IMR-90 (cell line): ENCODE results near the gene ANKMY2. TPM values are rescaled to one million over a fixed set of nuclear protein-coding genes. Genes with fewer than 3 reads are reported as not detected.

Experiments
- ATAC-seq: fragments of 200-7000 bp; cut with Tn5 transposase; 2 replicates; pipeline ENCODE4 v1.9.1; 2020; ENCODE audit warnings: low read depth, mild to moderate bottlenecking, moderate library complexity
- BruUV-seq: library from RNA; stranded (reverse); fragments of 400-500 nt; replicated peaks from 2 replicates; lab custom pipeline; 2021; lab: Mats Ljungman, UMichigan
- CTCF ChIA-PET: fragments of 300-600 bp; formaldehyde crosslinking; extraction: SDS; loops from one replicate; lab custom pipeline; 2021; ENCODE audit warnings: antibody characterized with exemption; lab: Yijun Ruan, JAX
- POLR2A ChIA-PET: fragments of 300-600 bp; sonication (Branson Sonifier 250); formaldehyde crosslinking; loops from one replicate; lab custom pipeline; 2022; ENCODE audit warnings: antibody characterized with exemption; ENCODE audit not compliant: unreplicated experiment; lab: Charles Lee
- DNase-seq: peaks from one replicate; pipeline ENCODE4 v3.0.0; 2013
- H2AFZ ChIP-seq: replicated peaks from 2 replicates; pipeline ENCODE3; 2013; ENCODE audit warnings: low read length, mild to moderate bottlenecking; ENCODE audit not compliant: poor library complexity
- H2AK5ac ChIP-seq: 2 replicates; pipeline ENCODE4 v1.6.1; 2013; ENCODE audit warnings: low read depth, low read length, inconsistent platforms
- H2AK9ac ChIP-seq: replicated peaks from 2 replicates; pipeline ENCODE3; 2013; ENCODE audit warnings: mild to moderate bottlenecking, low read depth, low read length, moderate library complexity; ENCODE audit not compliant: poor library complexity
- H2BK120ac ChIP-seq: 2 replicates; pipeline ENCODE4 v1.6.1; 2013; ENCODE audit warnings: low read depth, low read length, inconsistent platforms
- H2BK15ac ChIP-seq: 3 replicates; pipeline ENCODE4 v1.6.1; 2013; ENCODE audit warnings: low read depth, low read length, inconsistent platforms
- H2BK20ac ChIP-seq: 2 replicates; pipeline ENCODE4 v1.6.1; 2013; ENCODE audit warnings: low read depth, mild to moderate bottlenecking, inconsistent platforms, low read length, moderate library complexity
- H2BK5ac ChIP-seq: 2 replicates; pipeline ENCODE4 v1.6.1; 2013; ENCODE audit warnings: mild to moderate bottlenecking, low read depth, low read length, inconsistent platforms; ENCODE audit not compliant: poor library complexity, severe bottlenecking
- H3K14ac ChIP-seq: replicated peaks from 2 replicates; pipeline ENCODE4 v1.6.1; 2013; ENCODE audit warnings: low read depth, low read length, inconsistent platforms
- H3K18ac ChIP-seq: 2 replicates; pipeline ENCODE4 v1.6.1; 2013; ENCODE audit warnings: low read depth, low read length, control low read depth
- H3K23ac ChIP-seq: 2 replicates; pipeline ENCODE4 v1.6.1; 2013; ENCODE audit warnings: low read depth, low read length, inconsistent platforms
- H3K27ac ChIP-seq: 2 replicates; pipeline ENCODE4 v1.5.1; 2013; ENCODE audit warnings: mild to moderate bottlenecking, control low read depth, low read length; ENCODE audit not compliant: insufficient read depth
- H3K27me3 ChIP-seq: 2 replicates; pipeline ENCODE4 v1.6.1; 2013; ENCODE audit warnings: low read length; ENCODE audit not compliant: control insufficient read depth, insufficient read depth
- H3K36me3 ChIP-seq: 2 replicates; pipeline ENCODE4 v1.6.1; 2013; ENCODE audit warnings: low read length, mixed read lengths; ENCODE audit not compliant: control insufficient read depth, insufficient read depth
- H3K4ac ChIP-seq: 2 replicates; pipeline ENCODE4 v1.6.1; 2013; ENCODE audit warnings: low read depth, low read length, inconsistent platforms
- H3K4me1 ChIP-seq: 2 replicates; pipeline ENCODE4 v1.6.1; 2013; ENCODE audit warnings: low read length, mixed read lengths; ENCODE audit not compliant: control insufficient read depth, insufficient read depth
- H3K4me2 ChIP-seq: 2 replicates; pipeline ENCODE4 v1.6.1; 2013; ENCODE audit warnings: low read depth, mild to moderate bottlenecking, control low read depth, low read length, moderate library complexity
- H3K4me3 ChIP-seq: 2 replicates; pipeline ENCODE4 v1.5.1; 2013; ENCODE audit warnings: low read depth, mild to moderate bottlenecking, control low read depth, low read length, moderate library complexity; ENCODE audit not compliant: insufficient read depth
- H3K56ac ChIP-seq: 2 replicates; pipeline ENCODE4 v1.6.1; 2013; ENCODE audit warnings: low read length, inconsistent platforms; ENCODE audit not compliant: insufficient read depth; ENCODE audit errors: extremely low read depth
- H3K79me1 ChIP-seq, 2 experiments: 2 replicates each; pipeline ENCODE4 v1.6.1; 2013; ENCODE audit warnings: low read length in 2 of 2, inconsistent platforms in 1 of 2, low read depth in 1 of 2
- H3K9ac ChIP-seq: 2 replicates; pipeline ENCODE4 v1.6.1; 2013; ENCODE audit warnings: low read depth, low read length, control low read depth
- H3K9me1 ChIP-seq: 2 replicates; pipeline ENCODE4 v1.6.1; 2013; ENCODE audit warnings: low read length, inconsistent platforms; ENCODE audit not compliant: insufficient read depth
- H3K9me3 ChIP-seq: 2 replicates; pipeline ENCODE4 v1.6.1; 2013; ENCODE audit warnings: low read length; ENCODE audit not compliant: control insufficient read depth, insufficient read depth
- H4K20me1 ChIP-seq: 2 replicates; pipeline ENCODE4 v1.6.1; 2013; ENCODE audit warnings: low read length, inconsistent platforms; ENCODE audit not compliant: insufficient read depth
- H4K5ac ChIP-seq: 2 replicates; pipeline ENCODE4 v1.6.1; 2013; ENCODE audit warnings: mild to moderate bottlenecking, low read depth, low read length, control low read depth
- H4K8ac ChIP-seq, 2 experiments: 2 replicates each; pipeline ENCODE4 v1.6.1; 2013; ENCODE audit warnings: low read depth in 2 of 2, low read length in 2 of 2, control low read depth in 1 of 2, inconsistent platforms in 1 of 2
- H4K91ac ChIP-seq: 2 replicates; pipeline ENCODE4 v1.6.1; 2013; ENCODE audit warnings: low read depth, low read length, inconsistent platforms; ENCODE audit not compliant: insufficient read depth
- BHLHE40 ChIP-seq: fragments of 150-350 bp; IDR thresholded peaks from 2 replicates; pipeline ENCODE4 v1.6.1; 2016; ENCODE audit warnings: mild to moderate bottlenecking, low read depth, low read length
- CEBPB ChIP-seq: IDR thresholded peaks from 2 replicates; pipeline ENCODE4 v1.6.1; 2012; ENCODE audit warnings: low read depth, low read length, improper control_type of control experiment
- CTCF ChIP-seq: conservative IDR thresholded peaks from 2 replicates; pipeline ENCODE4 v1.5.1; 2012; ENCODE audit warnings: mild to moderate bottlenecking, low read depth, low read length, improper control_type of control experiment
- ELK1 ChIP-seq: fragments of 150-350 bp; IDR thresholded peaks from 2 replicates; pipeline ENCODE4 v1.6.1; 2016; ENCODE audit warnings: low read depth, mild to moderate bottlenecking, low read length, moderate library complexity, borderline replicate concordance
- FOS ChIP-seq: fragments of 150-350 bp; IDR thresholded peaks from 2 replicates; pipeline ENCODE4 v1.6.1; 2016; ENCODE audit warnings: low read depth, low read length
- MAFK ChIP-seq: IDR thresholded peaks from 2 replicates; pipeline ENCODE4 v1.6.1; 2012; ENCODE audit warnings: low read depth, low read length, improper control_type of control experiment
- MAZ ChIP-seq: IDR thresholded peaks from 2 replicates; pipeline ENCODE4 v1.6.1; 2012; ENCODE audit warnings: low read depth, mild to moderate bottlenecking, low read length, improper control_type of control experiment, moderate library complexity, borderline replicate concordance
- MXI1 ChIP-seq: IDR thresholded peaks from 2 replicates; pipeline ENCODE4 v1.6.1; 2012; ENCODE audit warnings: low read depth, mild to moderate bottlenecking, low read length, moderate library complexity, borderline replicate concordance
- NFE2L2 ChIP-seq: fragments of 150-350 bp; IDR thresholded peaks from 2 replicates; pipeline ENCODE4 v1.6.1; 2016; ENCODE audit warnings: low read depth, mild to moderate bottlenecking, low read length
- POLR2A ChIP-seq: IDR thresholded peaks from 2 replicates; pipeline ENCODE4 v1.6.1; 2012; ENCODE audit warnings: mild to moderate bottlenecking, low read depth, low read length
- RAD21 ChIP-seq: IDR thresholded peaks from 2 replicates; pipeline ENCODE4 v1.6.1; 2012; ENCODE audit warnings: low read length, improper control_type of control experiment
- RCOR1 ChIP-seq: IDR thresholded peaks from 2 replicates; pipeline ENCODE4 v1.6.1; 2012; ENCODE audit warnings: mild to moderate bottlenecking, low read length, improper control_type of control experiment; ENCODE audit not compliant: insufficient replicate concordance
- RFX5 ChIP-seq: IDR thresholded peaks from 2 replicates; pipeline ENCODE4 v1.8.0; 2012; ENCODE audit warnings: low read depth, mild to moderate bottlenecking, low read length, moderate library complexity
- SMC3 ChIP-seq: fragments of 150-350 bp; IDR thresholded peaks from 2 replicates; pipeline ENCODE4 v1.6.1; 2016; ENCODE audit warnings: low read depth, mild to moderate bottlenecking, antibody characterized with exemption, low read length, moderate library complexity
- USF2 ChIP-seq: fragments of 150-350 bp; IDR thresholded peaks from 2 replicates; pipeline ENCODE4 v1.6.1; 2017; ENCODE audit warnings: mild to moderate bottlenecking, antibody characterized with exemption, low read length, low read depth
- WGBS, 2 experiments: methylation state at CpG; one replicate each; pipeline versions ENCODE4 v1.1.5 to v1.1.7; 2013; ENCODE audit warnings: missing lambda C conversion rate in 2 of 2; ENCODE audit not compliant: insufficient read length in 1 of 2; ENCODE audit errors: extremely low coverage in 2 of 2; 5-methylcytosine and 5-hydroxymethylcytosine counted together
- dilution Hi-C: fragments of 300-500 bp; cut with HindIII; formaldehyde crosslinking; loops from one replicate; pipeline ENCODE4 v1.14.3; 2018; ENCODE audit warnings: low sequenced_read_pairs; ENCODE audit not compliant: unreplicated experiment
- in situ Hi-C: fragments of 300-500 bp; cut with MboI; formaldehyde crosslinking; loops from 3 replicates; pipeline ENCODE4 v1.14.3; 2019; ENCODE audit warnings: low sequenced_read_pairs, inconsistent platforms, mixed read lengths
- intact Hi-C: fragments of 100-400 bp; cut with micrococcal nuclease; formaldehyde crosslinking; loops from 2 replicates; pipeline ENCODE4 v1.10.0; 2022
- polyA plus RNA-seq, 3 experiments: library from polyadenylated mRNA; depleted of rRNA; stranded (reverse); fragments of >200 nt; gene quantifications; 2 replicates each; pipeline ENCODE4 v1.2.3, GENCODE V29; 2012; ENCODE audit warnings: low replicate concordance in 1 of 3
- total RNA-seq: library from RNA; depleted of rRNA; stranded (reverse); fragments of >200 nt; gene quantifications from 2 replicates; pipeline ENCODE4 v1.2.3, GENCODE V29; 2012

Gene ANKMY2
- total and polyA plus RNA-seq, 2 of the 4 experiments (the other 2 are of a cell fraction), result 19.5 to 41.9 TPM

- no TSS peak for BruUV-seq
These were observed 58.4 kb downstream of the ANKMY2 start for GRCh38 chr7:16587129-16587528.

More at GRCh38 chr7:16587129-16587528, 58.4 kb downstream of the ANKMY2 start:
- no peaks in the 10 kb centered on the region for H3K79me1 ChIP-seq
- TF ChIP-seq RFX5, result no peak
- TF ChIP-seq POLR2A, result no peak
- TF ChIP-seq SMC3, result no peak
- no peak for TF ChIP-seq MAFK
- TF ChIP-seq CTCF, result no peak
- TF ChIP-seq MXI1, result no peak
- no peak for TF ChIP-seq CEBPB
- no peak for TF ChIP-seq BHLHE40
- no peak for TF ChIP-seq NFE2L2
- TF ChIP-seq USF2, result no peak
- no peak for TF ChIP-seq RAD21
- no peak for TF ChIP-seq FOS
- no peak for TF ChIP-seq ELK1
- no peak for TF ChIP-seq RCOR1
- TF ChIP-seq MAZ, result no peak
- H4K91ac ChIP-seq, result no peak overlapping the region
- dilution Hi-C loops (no loop called here), in situ Hi-C loops (no loop called here), intact Hi-C loops (no loop called here)
- no peak for ATAC-seq
- no peaks in the 10 kb centered on the region for H3K9me3 ChIP-seq
- no peak overlapping the region for H3K56ac ChIP-seq
- H3K18ac ChIP-seq, result no peak overlapping the region
- no peak overlapping the region for H4K5ac ChIP-seq
- no peak overlapping the region for H2BK5ac ChIP-seq
- no peak overlapping the region for H2BK20ac ChIP-seq
- H3K9ac ChIP-seq, result no peak overlapping the region
- no peak overlapping the region for H3K23ac ChIP-seq
- no peaks in the 10 kb centered on the region for H3K4me1 ChIP-seq
- H2AK5ac ChIP-seq, result no peak overlapping the region
- no peaks in the 10 kb centered on the region for H3K9me1 ChIP-seq
- no peaks in the 10 kb centered on the region for H4K20me1 ChIP-seq
- H3K4me2 ChIP-seq, result no peak overlapping the region
- no peak for DNase-seq
- H3K4ac ChIP-seq, result no peak overlapping the region
- 0 out of 2 replicates have a peak, but pooled peaks cover 1% of the 10 kb centered on the region for H3K36me3 ChIP-seq
- no peak overlapping the region for H2AK9ac ChIP-seq
- POLR2A ChIA-PET, result no interaction called here
- 100% methylated on average over 2 of the region's 3 CpGs; no CpG with 5 or more reads in 1 of the 2 experiments for WGBS, 2 experiments
- no peak overlapping the region for H2BK120ac ChIP-seq
- H3K4me3 ChIP-seq, result no peak overlapping the region
- no peak overlapping the region for H3K27ac ChIP-seq
- CTCF ChIA-PET, result no interaction called here
- no peaks in the 10 kb centered on the region for H3K27me3 ChIP-seq
- H2BK15ac ChIP-seq, result no peak overlapping the region
- no peak overlapping the region for H2AFZ ChIP-seq
- no peak overlapping the region for H3K14ac ChIP-seq
- H4K8ac ChIP-seq, result no peak overlapping the region
